SH-SY5Y (cell line): ENCODE data around the gene CRYBG2.

Experiments used
- GATA2 ChIP-seq: IDR thresholded peaks from 2 replicates; pipeline ENCODE4 v1.6.1; 2011; ENCODE audit warnings: mild to moderate bottlenecking, low read depth, low read length
- GATA3 ChIP-seq: IDR thresholded peaks from 2 replicates; pipeline ENCODE4 v1.6.1; 2011; ENCODE audit warnings: low read depth, mild to moderate bottlenecking, low read length, moderate library complexity

DNA sequence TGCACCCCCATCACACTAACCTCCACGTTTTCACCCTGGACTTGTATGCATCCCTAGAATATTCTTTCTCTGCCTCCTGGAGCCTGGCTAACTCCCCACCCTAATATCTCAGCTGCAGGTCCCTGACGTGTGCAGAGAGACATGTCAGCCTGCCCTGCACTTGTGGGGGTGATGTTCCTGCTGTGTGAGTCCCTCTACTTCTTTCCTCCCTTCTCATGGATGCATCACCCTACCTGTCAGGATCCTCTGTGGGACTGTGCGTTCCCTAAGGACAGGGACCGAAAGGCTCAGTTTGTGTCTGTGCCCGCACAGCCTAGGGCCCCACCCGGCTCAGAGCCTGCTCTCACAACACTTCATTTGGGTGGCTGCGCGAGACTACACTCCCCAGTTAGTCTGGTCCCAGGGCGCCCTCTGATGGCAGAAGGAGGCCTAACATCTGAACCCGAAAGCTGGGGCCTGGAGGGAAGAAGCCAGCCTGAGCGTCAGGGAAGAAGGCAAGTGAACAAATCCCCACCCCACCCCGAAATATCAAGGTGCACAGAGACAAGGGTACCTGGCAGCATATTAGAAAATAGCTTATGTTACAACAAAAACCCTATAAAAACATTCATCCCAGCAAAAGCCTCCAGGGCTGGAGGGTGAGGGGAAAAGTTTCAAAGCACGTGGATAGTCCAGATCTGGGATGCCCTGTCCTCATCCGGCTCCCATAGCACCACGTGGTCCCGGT lies 32.5 kb downstream of the CRYBG2 start:
- TF ChIP-seq GATA2 (no peak), GATA3 (no peak)
